Fibroblast of lung (primary cell): ENCODE data around the gene OAT. TPM values are rescaled to one million over a fixed set of nuclear protein-coding genes. Genes with fewer than 3 reads are reported as not detected.

Experiments used
- DNase-seq, 2 donors: peaks; one replicate each; pipeline versions ENCODE4 v3.0.0 to v3.0.0-alpha.2; 2010; ENCODE audit warnings: low read depth in 2 of 2
- H2AFZ ChIP-seq: 2 replicates; pipeline ENCODE4 v1.5.1; 2012; ENCODE audit warnings: low read length, control low read depth, inconsistent platforms
- H3K27ac ChIP-seq: 2 replicates; pipeline ENCODE4 v1.5.1; 2011; ENCODE audit warnings: low read length, control low read depth; ENCODE audit not compliant: insufficient read depth
- H3K27me3 ChIP-seq: 2 replicates; pipeline ENCODE4 v1.5.1; 2011; ENCODE audit warnings: mild to moderate bottlenecking, low read length; ENCODE audit not compliant: control insufficient read depth, insufficient read depth
- H3K36me3 ChIP-seq: 2 replicates; pipeline ENCODE4 v1.5.1; 2011; ENCODE audit warnings: low read length; ENCODE audit not compliant: control insufficient read depth, insufficient read depth
- H3K4me1 ChIP-seq: 2 replicates; pipeline ENCODE4 v1.5.1; 2011; ENCODE audit warnings: low read length; ENCODE audit not compliant: control insufficient read depth, insufficient read depth; ENCODE audit errors: extremely low read depth
- H3K4me2 ChIP-seq: 2 replicates; pipeline ENCODE4 v1.5.1; 2011; ENCODE audit warnings: low read length, control low read depth; ENCODE audit not compliant: insufficient read depth; ENCODE audit errors: extremely low read depth
- H3K4me3 ChIP-seq, 4 experiments: fragments of 200-600 bp in 1 of 4; sonication (generic) in 1 of 4; replicated peaks in 1 of 4; 2 replicates each; pipeline ENCODE4 v1.5.1; 2011 to 2016; ENCODE audit warnings: low read length in 4 of 4, low read depth in 3 of 4, mild to moderate bottlenecking in 3 of 4, control low read depth in 2 of 4, inconsistent platforms in 1 of 4, mixed read lengths in 1 of 4; ENCODE audit not compliant: insufficient read depth in 1 of 4; ENCODE audit errors: control extremely low read depth in 1 of 4
- H3K79me2 ChIP-seq: 2 replicates; pipeline ENCODE4 v1.5.1; 2012; ENCODE audit warnings: mild to moderate bottlenecking, low read length, inconsistent platforms; ENCODE audit not compliant: control insufficient read depth, insufficient read depth
- H3K9ac ChIP-seq: 2 replicates; pipeline ENCODE4 v1.5.1; 2011; ENCODE audit warnings: mild to moderate bottlenecking, low read length, control low read depth; ENCODE audit not compliant: insufficient read depth
- H3K9me3 ChIP-seq: 2 replicates; pipeline ENCODE4 v1.5.1; 2012; ENCODE audit warnings: low read depth, low read length; ENCODE audit not compliant: control insufficient read depth, insufficient read depth
- H4K20me1 ChIP-seq: 2 replicates; pipeline ENCODE4 v1.5.1; 2011; ENCODE audit warnings: low read length; ENCODE audit not compliant: control insufficient read depth, insufficient read depth; ENCODE audit errors: extremely low read depth
- CTCF ChIP-seq, 2 donors: IDR thresholded peaks in 1 of 2; conservative IDR thresholded peaks in 1 of 2; 1 replicate in 1 of 2; 2 replicates in 1 of 2; pipeline ENCODE4 v1.5.1; 2011 to 2012; ENCODE audit warnings: low read length in 2 of 2, control low read depth in 1 of 2, inconsistent platforms in 1 of 2, low read depth in 1 of 2, mild to moderate bottlenecking in 1 of 2
- EZH2 ChIP-seq: IDR thresholded peaks from 2 replicates; pipeline ENCODE4 v1.5.1; 2012; ENCODE audit warnings: low read length, control low read depth, mild to moderate bottlenecking; ENCODE audit errors: missing control alignments
- polyA plus RNA-seq, 2 donors: library from polyadenylated mRNA; depleted of rRNA in 1 of 2; stranded (reverse) in 1 of 2; unstranded in 1 of 2; fragments of >200 nt; gene quantifications; 2 replicates each; pipeline ENCODE4 v1.2.1, GENCODE V29; 2011 to 2012; ENCODE audit warnings: missing spikeins in 1 of 2
- total RNA-seq: library from RNA; depleted of rRNA; stranded (reverse); fragments of >200 nt; gene quantifications from 2 replicates; pipeline ENCODE4 v1.2.1, GENCODE V29; 2014

OAT gene
- total and polyA plus RNA-seq, 2 donors (not counting 1 experiment from before 2014, with no cell fraction given) = 147 to 227 TPM

- no peaks in the 10 kb centered on the region for H4K20me1 ChIP-seq
- H3K27ac ChIP-seq = no peak overlapping the region
- no peaks in the 10 kb centered on the region for H3K27me3 ChIP-seq
- no peak overlapping the region for H3K4me3 ChIP-seq
- H2AFZ ChIP-seq = no peak overlapping the region
- DNase-seq = no peak
- H3K4me1 ChIP-seq = no peaks in the 10 kb centered on the region
- TF ChIP-seq EZH2 (no peak), CTCF (conservative IDR thresholded peaks at IDR 0.05 in 1 of 2, IDR thresholded peaks at IDR 0.05 in 1 of 2; ENCODE audit: low read depth in 1 of 2, low read length in 2 of 2) (no peak)
- no peaks in the 10 kb centered on the region for H3K36me3 ChIP-seq
- H3K9ac ChIP-seq = no peak overlapping the region
- no peaks in the 10 kb centered on the region for H3K79me2 ChIP-seq
- no peak overlapping the region for H3K4me2 ChIP-seq
- no peaks in the 10 kb centered on the region for H3K9me3 ChIP-seq
These were observed 67.1 kb downstream of the OAT start for GRCh38 chr10:124351481-124352220.

- Histone ChIP-seq H3K27ac (no peak overlapping the region), H3K4me2 (no peak overlapping the region), H2AFZ (no peak overlapping the region), H3K36me3 (no peaks in the 10 kb centered on the region), H3K79me2 (no peaks in the 10 kb centered on the region), H3K4me3 (no peak overlapping the region), H3K9ac (no peak overlapping the region), H3K4me1 (no peaks in the 10 kb centered on the region), H3K9me3 (no peaks in the 10 kb centered on the region), H3K27me3 (no peaks in the 10 kb centered on the region), H4K20me1 (no peaks in the 10 kb centered on the region)
- no peak for DNase-seq
- TF ChIP-seq EZH2 = no peak
- no peak for TF ChIP-seq CTCF (conservative IDR thresholded peaks at IDR 0.05 in 1 of 2, IDR thresholded peaks at IDR 0.05 in 1 of 2; ENCODE audit: low read depth in 1 of 2, low read length in 2 of 2)
These were observed 67.9 kb downstream of the OAT start for GRCh38 chr10:124350806-124351205.

GRCh38 chr10:124349996-124350280 lies 68.8 kb downstream of the OAT start:
- no peaks in the 10 kb centered on the region for H3K27me3 ChIP-seq
- H3K4me2 ChIP-seq = no peak overlapping the region
- no peak overlapping the region for H2AFZ ChIP-seq
- no peaks in the 10 kb centered on the region for H4K20me1 ChIP-seq
- H3K27ac ChIP-seq = no peak overlapping the region
- H3K4me1 ChIP-seq = no peaks in the 10 kb centered on the region
- H3K9me3 ChIP-seq = no peaks in the 10 kb centered on the region
- H3K79me2 ChIP-seq = no peaks in the 10 kb centered on the region
- no peak for DNase-seq
- H3K36me3 ChIP-seq = no peaks in the 10 kb centered on the region
- no peak for TF ChIP-seq CTCF (conservative IDR thresholded peaks at IDR 0.05 in 1 of 2, IDR thresholded peaks at IDR 0.05 in 1 of 2; ENCODE audit: low read depth in 1 of 2, low read length in 2 of 2)
- TF ChIP-seq EZH2 = no peak
- no peak overlapping the region for H3K9ac ChIP-seq
- no peak overlapping the region for H3K4me3 ChIP-seq
